Caco-2 (cell line): ENCODE data around the gene ZNF343. TPM values are rescaled to one million over a fixed set of nuclear protein-coding genes. Genes with fewer than 3 reads are reported as not detected.

Experiments used
- BruUV-seq: library from RNA; stranded (reverse); fragments of 400-500 nt; replicated peaks from 2 replicates; lab custom pipeline; 2021; lab: Mats Ljungman, UMichigan
- CTCF ChIA-PET: fragments of 300-600 bp; sonication (Branson Sonifier 250); formaldehyde crosslinking; loops from one replicate; lab custom pipeline; 2022; ENCODE audit warnings: antibody characterized with exemption; lab: Charles Lee
- POLR2A ChIA-PET: fragments of 300-600 bp; sonication (Branson Sonifier 250); formaldehyde crosslinking; loops from one replicate; lab custom pipeline; 2022; ENCODE audit warnings: antibody characterized with exemption; lab: Charles Lee
- DNase-seq, 2 experiments: peaks; one replicate each; pipeline versions ENCODE4 v3.0.0 to v3.0.0-alpha.2; 2020 to 2022
- H3K27me3 ChIP-seq: replicated peaks from 2 replicates; pipeline ENCODE4 v1.6.0; 2011; ENCODE audit warnings: low read length; ENCODE audit not compliant: control insufficient read depth, insufficient read depth
- H3K36me3 ChIP-seq: 2 replicates; pipeline ENCODE4 v1.5.1; 2011; ENCODE audit warnings: low read length; ENCODE audit not compliant: control insufficient read depth, insufficient read depth
- H3K4me1 ChIP-seq: fragments of 250-450 bp; sonication (Bioruptor Pico); 2 replicates; pipeline ENCODE4 v1.5.1; 2020; ENCODE audit warnings: mild to moderate bottlenecking
- H3K4me3 ChIP-seq: 2 replicates; pipeline ENCODE4 v1.5.1; 2011; ENCODE audit warnings: low read depth, mild to moderate bottlenecking, control low read depth, low read length
- H3K9me3 ChIP-seq: fragments of 250-450 bp; sonication (Bioruptor Pico); 2 replicates; pipeline ENCODE4 v1.5.1; 2020; ENCODE audit warnings: mild to moderate bottlenecking, moderate library complexity
- H3K27ac Mint-ChIP-seq: one replicate; pipeline ENCODE4 v1.8.0; 2022; ENCODE audit warnings: mixed read lengths; ENCODE audit not compliant: unreplicated experiment
- H3K27me3 Mint-ChIP-seq: one replicate; pipeline ENCODE4 v1.8.0; 2022; ENCODE audit warnings: mixed read lengths; ENCODE audit not compliant: insufficient read depth, unreplicated experiment
- H3K36me3 Mint-ChIP-seq: one replicate; pipeline ENCODE4 v1.8.0; 2022; ENCODE audit warnings: mild to moderate bottlenecking, mixed read lengths; ENCODE audit not compliant: insufficient read depth, unreplicated experiment
- H3K4me1 Mint-ChIP-seq: one replicate; pipeline ENCODE4 v1.8.0; 2022; ENCODE audit warnings: low read depth, mixed read lengths; ENCODE audit not compliant: unreplicated experiment
- H3K4me3 Mint-ChIP-seq: one replicate; pipeline ENCODE4 v1.8.0; 2022; ENCODE audit warnings: mild to moderate bottlenecking, moderate library complexity, mixed read lengths; ENCODE audit not compliant: unreplicated experiment
- H3K9me3 Mint-ChIP-seq: one replicate; pipeline ENCODE4 v1.8.0; 2022; ENCODE audit warnings: mixed read lengths; ENCODE audit not compliant: unreplicated experiment
- CTCF ChIP-seq, 2 experiments: fragments of 200-600 bp in 1 of 2; IDR thresholded peaks; 1 replicate in 1 of 2; 2 replicates in 1 of 2; pipeline versions ENCODE4 v1.5.1 to v1.8.0; 2011 to 2022; ENCODE audit warnings: antibody characterized with exemption in 1 of 2, control low read depth in 1 of 2, inconsistent platforms in 1 of 2, low read depth in 1 of 2, low read length in 1 of 2, mild to moderate bottlenecking in 1 of 2, moderate library complexity in 1 of 2; ENCODE audit not compliant: insufficient read depth in 1 of 2, severe bottlenecking in 1 of 2, unreplicated experiment in 1 of 2
- intact Hi-C: fragments of 100-400 bp; cut with micrococcal nuclease; formaldehyde crosslinking; loops from one replicate; pipeline ENCODE4 v1.10.0; 2022; ENCODE audit not compliant: unreplicated experiment
- total RNA-seq: library from RNA; stranded (reverse); gene quantifications from 2 replicates; pipeline ENCODE4 v1.2.3, GENCODE V29; 2022

Gene ZNF343
- total RNA-seq, 1 experiment from 2014 or later, result 11.0 TPM

GRCh38 chr20:2455771-2456497, 52.8 kb downstream of the ZNF343 start:
- no peaks in the 10 kb centered on the region for H3K27me3 ChIP-seq
- Mint-ChIP-seq H3K4me1 (no peaks in the 10 kb centered on the region), H3K9me3 (no peaks in the 10 kb centered on the region), H3K27ac (no peak overlapping the region), H3K36me3 (peaks cover 22% of the 10 kb centered on the region), H3K27me3 (peaks cover 2% of the 10 kb centered on the region), H3K4me3 (no peak overlapping the region)
- intact Hi-C loops, result no loop called here
- TF ChIP-seq CTCF (IDR thresholded peaks at IDR 0.05; ENCODE audit: insufficient read depth in 1 of 2, low read depth in 1 of 2, low read length in 1 of 2, severe bottlenecking in 1 of 2, unreplicated experiment in 1 of 2), result no peak
- CTCF ChIA-PET, result interaction anchor here (0.7 to 1.0 kb wide), 4 partner anchors 10 to 249 kb away, joined by 3 read pairs; partner anchors contain the start of gene SNRPB
- POLR2A ChIA-PET, result no interaction called here
- H3K9me3 ChIP-seq, result no peaks in the 10 kb centered on the region
- H3K36me3 ChIP-seq, result no peaks in the 10 kb centered on the region
- DNase-seq, result no peak
- no TSS peak for BruUV-seq
- H3K4me3 ChIP-seq, result no peak overlapping the region
- no peaks in the 10 kb centered on the region for H3K4me1 ChIP-seq

- Mint-ChIP-seq H3K4me1 (no peaks in the 10 kb centered on the region), H3K9me3 (no peaks in the 10 kb centered on the region), H3K27ac (no peak overlapping the region), H3K4me3 (no peak overlapping the region), H3K27me3 (peaks cover 5% of the 10 kb centered on the region), H3K36me3 (peaks cover under 1% of the 10 kb centered on the region)
- no peak for DNase-seq
- H3K9me3 ChIP-seq, result no peaks in the 10 kb centered on the region
- intact Hi-C loops, result no loop called here
- no TSS peak for BruUV-seq
- no peaks in the 10 kb centered on the region for H3K36me3 ChIP-seq
- no peak overlapping the region for H3K4me3 ChIP-seq
- no peak for TF ChIP-seq CTCF (IDR thresholded peaks at IDR 0.05; ENCODE audit: insufficient read depth in 1 of 2, low read depth in 1 of 2, low read length in 1 of 2, severe bottlenecking in 1 of 2, unreplicated experiment in 1 of 2)
- POLR2A ChIA-PET, result no interaction called here
- CTCF ChIA-PET, result interaction anchor here (3.4 kb wide), 1 partner anchor 246 kb away, joined by 33 read pairs; no protein-coding TSS in a partner anchor
- no peaks in the 10 kb centered on the region for H3K27me3 ChIP-seq
- H3K4me1 ChIP-seq, result no peaks in the 10 kb centered on the region
Observed at GRCh38 chr20:2453792-2454191, 54.9 kb downstream of the ZNF343 start.

- Histone ChIP-seq H3K9me3 (no peaks in the 10 kb centered on the region), H3K27me3 (no peaks in the 10 kb centered on the region), H3K4me1 (no peaks in the 10 kb centered on the region), H3K4me3 (no peak overlapping the region), H3K36me3 (no peaks in the 10 kb centered on the region)
- ChIA-PET POLR2A (no interaction called here), CTCF (interaction anchor here (0.7 to 3.4 kb wide), 4 partner anchors 65 to 488 kb away, joined by 3 to 33 read pairs (median 7); no protein-coding TSS in a partner anchor)
- peaks cover 8% of the 10 kb centered on the region for H3K27me3 Mint-ChIP-seq
- peak; percentile 87 to 89 for TF ChIP-seq CTCF (IDR thresholded peaks at IDR 0.05; ENCODE audit: insufficient read depth in 1 of 2, low read depth in 1 of 2, low read length in 1 of 2, severe bottlenecking in 1 of 2, unreplicated experiment in 1 of 2)
- peak; percentile 81 to 87 for DNase-seq
- no TSS peak for BruUV-seq
- H3K36me3 Mint-ChIP-seq, result no peaks in the 10 kb centered on the region
- H3K9me3 Mint-ChIP-seq, result no peaks in the 10 kb centered on the region
- no peaks in the 10 kb centered on the region for H3K4me1 Mint-ChIP-seq
- H3K4me3 Mint-ChIP-seq, result no peak overlapping the region
- no peak overlapping the region for H3K27ac Mint-ChIP-seq
- intact Hi-C loops, result loop anchor here (1.0 kb wide), 3 partner anchors 31 to 245 kb away; no protein-coding TSS in a partner anchor
Observed at GRCh38 chr20:2451939-2452732, 56.6 kb downstream of the ZNF343 start.
